IMR-90 (cell line): ENCODE data around the gene FBXL7. TPM values are rescaled to one million over a fixed set of nuclear protein-coding genes. Genes with fewer than 3 reads are reported as not detected.

ENCODE experiments used
- ATAC-seq: fragments of 200-7000 bp; cut with Tn5 transposase; 2 replicates; pipeline ENCODE4 v1.9.1; 2020; ENCODE audit warnings: low read depth, mild to moderate bottlenecking, moderate library complexity
- BruUV-seq: library from RNA; stranded (reverse); fragments of 400-500 nt; replicated peaks from 2 replicates; lab custom pipeline; 2021; lab: Mats Ljungman, UMichigan
- CTCF ChIA-PET: fragments of 300-600 bp; formaldehyde crosslinking; extraction: SDS; loops from one replicate; lab custom pipeline; 2021; ENCODE audit warnings: antibody characterized with exemption; lab: Yijun Ruan, JAX
- POLR2A ChIA-PET: fragments of 300-600 bp; sonication (Branson Sonifier 250); formaldehyde crosslinking; loops from one replicate; lab custom pipeline; 2022; ENCODE audit warnings: antibody characterized with exemption; ENCODE audit not compliant: unreplicated experiment; lab: Charles Lee
- DNase-seq: peaks from one replicate; pipeline ENCODE4 v3.0.0; 2013
- H2AFZ ChIP-seq: replicated peaks from 2 replicates; pipeline ENCODE3; 2013; ENCODE audit warnings: low read length, mild to moderate bottlenecking; ENCODE audit not compliant: poor library complexity
- H2AK5ac ChIP-seq: 2 replicates; pipeline ENCODE4 v1.6.1; 2013; ENCODE audit warnings: low read depth, low read length, inconsistent platforms
- H2AK9ac ChIP-seq: replicated peaks from 2 replicates; pipeline ENCODE3; 2013; ENCODE audit warnings: mild to moderate bottlenecking, low read depth, low read length, moderate library complexity; ENCODE audit not compliant: poor library complexity
- H2BK120ac ChIP-seq: 2 replicates; pipeline ENCODE4 v1.6.1; 2013; ENCODE audit warnings: low read depth, low read length, inconsistent platforms
- H2BK15ac ChIP-seq: 3 replicates; pipeline ENCODE4 v1.6.1; 2013; ENCODE audit warnings: low read depth, low read length, inconsistent platforms
- H2BK20ac ChIP-seq: 2 replicates; pipeline ENCODE4 v1.6.1; 2013; ENCODE audit warnings: low read depth, mild to moderate bottlenecking, inconsistent platforms, low read length, moderate library complexity
- H2BK5ac ChIP-seq: 2 replicates; pipeline ENCODE4 v1.6.1; 2013; ENCODE audit warnings: mild to moderate bottlenecking, low read depth, low read length, inconsistent platforms; ENCODE audit not compliant: poor library complexity, severe bottlenecking
- H3K14ac ChIP-seq: replicated peaks from 2 replicates; pipeline ENCODE4 v1.6.1; 2013; ENCODE audit warnings: low read depth, low read length, inconsistent platforms
- H3K18ac ChIP-seq: 2 replicates; pipeline ENCODE4 v1.6.1; 2013; ENCODE audit warnings: low read depth, low read length, control low read depth
- H3K23ac ChIP-seq: 2 replicates; pipeline ENCODE4 v1.6.1; 2013; ENCODE audit warnings: low read depth, low read length, inconsistent platforms
- H3K27ac ChIP-seq: 2 replicates; pipeline ENCODE4 v1.5.1; 2013; ENCODE audit warnings: mild to moderate bottlenecking, control low read depth, low read length; ENCODE audit not compliant: insufficient read depth
- H3K27me3 ChIP-seq: 2 replicates; pipeline ENCODE4 v1.6.1; 2013; ENCODE audit warnings: low read length; ENCODE audit not compliant: control insufficient read depth, insufficient read depth
- H3K36me3 ChIP-seq: 2 replicates; pipeline ENCODE4 v1.6.1; 2013; ENCODE audit warnings: low read length, mixed read lengths; ENCODE audit not compliant: control insufficient read depth, insufficient read depth
- H3K4ac ChIP-seq: 2 replicates; pipeline ENCODE4 v1.6.1; 2013; ENCODE audit warnings: low read depth, low read length, inconsistent platforms
- H3K4me1 ChIP-seq: 2 replicates; pipeline ENCODE4 v1.6.1; 2013; ENCODE audit warnings: low read length, mixed read lengths; ENCODE audit not compliant: control insufficient read depth, insufficient read depth
- H3K4me2 ChIP-seq: 2 replicates; pipeline ENCODE4 v1.6.1; 2013; ENCODE audit warnings: low read depth, mild to moderate bottlenecking, control low read depth, low read length, moderate library complexity
- H3K4me3 ChIP-seq: 2 replicates; pipeline ENCODE4 v1.5.1; 2013; ENCODE audit warnings: low read depth, mild to moderate bottlenecking, control low read depth, low read length, moderate library complexity; ENCODE audit not compliant: insufficient read depth
- H3K56ac ChIP-seq: 2 replicates; pipeline ENCODE4 v1.6.1; 2013; ENCODE audit warnings: low read length, inconsistent platforms; ENCODE audit not compliant: insufficient read depth; ENCODE audit errors: extremely low read depth
- H3K79me1 ChIP-seq, 2 experiments: 2 replicates each; pipeline ENCODE4 v1.6.1; 2013; ENCODE audit warnings: low read length in 2 of 2, inconsistent platforms in 1 of 2, low read depth in 1 of 2
- H3K9ac ChIP-seq: 2 replicates; pipeline ENCODE4 v1.6.1; 2013; ENCODE audit warnings: low read depth, low read length, control low read depth
- H3K9me1 ChIP-seq: 2 replicates; pipeline ENCODE4 v1.6.1; 2013; ENCODE audit warnings: low read length, inconsistent platforms; ENCODE audit not compliant: insufficient read depth
- H3K9me3 ChIP-seq: 2 replicates; pipeline ENCODE4 v1.6.1; 2013; ENCODE audit warnings: low read length; ENCODE audit not compliant: control insufficient read depth, insufficient read depth
- H4K20me1 ChIP-seq: 2 replicates; pipeline ENCODE4 v1.6.1; 2013; ENCODE audit warnings: low read length, inconsistent platforms; ENCODE audit not compliant: insufficient read depth
- H4K5ac ChIP-seq: 2 replicates; pipeline ENCODE4 v1.6.1; 2013; ENCODE audit warnings: mild to moderate bottlenecking, low read depth, low read length, control low read depth
- H4K8ac ChIP-seq, 2 experiments: 2 replicates each; pipeline ENCODE4 v1.6.1; 2013; ENCODE audit warnings: low read depth in 2 of 2, low read length in 2 of 2, control low read depth in 1 of 2, inconsistent platforms in 1 of 2
- H4K91ac ChIP-seq: 2 replicates; pipeline ENCODE4 v1.6.1; 2013; ENCODE audit warnings: low read depth, low read length, inconsistent platforms; ENCODE audit not compliant: insufficient read depth
- BHLHE40 ChIP-seq: fragments of 150-350 bp; IDR thresholded peaks from 2 replicates; pipeline ENCODE4 v1.6.1; 2016; ENCODE audit warnings: mild to moderate bottlenecking, low read depth, low read length
- CEBPB ChIP-seq: IDR thresholded peaks from 2 replicates; pipeline ENCODE4 v1.6.1; 2012; ENCODE audit warnings: low read depth, low read length, improper control_type of control experiment
- CHD1 ChIP-seq: IDR thresholded peaks from 2 replicates; pipeline ENCODE4 v1.6.1; 2012; ENCODE audit warnings: low read depth, low read length, improper control_type of control experiment
- CTCF ChIP-seq: conservative IDR thresholded peaks from 2 replicates; pipeline ENCODE4 v1.5.1; 2012; ENCODE audit warnings: mild to moderate bottlenecking, low read depth, low read length, improper control_type of control experiment
- ELK1 ChIP-seq: fragments of 150-350 bp; IDR thresholded peaks from 2 replicates; pipeline ENCODE4 v1.6.1; 2016; ENCODE audit warnings: low read depth, mild to moderate bottlenecking, low read length, moderate library complexity, borderline replicate concordance
- FOS ChIP-seq: fragments of 150-350 bp; IDR thresholded peaks from 2 replicates; pipeline ENCODE4 v1.6.1; 2016; ENCODE audit warnings: low read depth, low read length
- MAFK ChIP-seq: IDR thresholded peaks from 2 replicates; pipeline ENCODE4 v1.6.1; 2012; ENCODE audit warnings: low read depth, low read length, improper control_type of control experiment
- MAZ ChIP-seq: IDR thresholded peaks from 2 replicates; pipeline ENCODE4 v1.6.1; 2012; ENCODE audit warnings: low read depth, mild to moderate bottlenecking, low read length, improper control_type of control experiment, moderate library complexity, borderline replicate concordance
- MXI1 ChIP-seq: IDR thresholded peaks from 2 replicates; pipeline ENCODE4 v1.6.1; 2012; ENCODE audit warnings: low read depth, mild to moderate bottlenecking, low read length, moderate library complexity, borderline replicate concordance
- NFE2L2 ChIP-seq: fragments of 150-350 bp; IDR thresholded peaks from 2 replicates; pipeline ENCODE4 v1.6.1; 2016; ENCODE audit warnings: low read depth, mild to moderate bottlenecking, low read length
- POLR2A ChIP-seq: IDR thresholded peaks from 2 replicates; pipeline ENCODE4 v1.6.1; 2012; ENCODE audit warnings: mild to moderate bottlenecking, low read depth, low read length
- RAD21 ChIP-seq: IDR thresholded peaks from 2 replicates; pipeline ENCODE4 v1.6.1; 2012; ENCODE audit warnings: low read length, improper control_type of control experiment
- RCOR1 ChIP-seq: IDR thresholded peaks from 2 replicates; pipeline ENCODE4 v1.6.1; 2012; ENCODE audit warnings: mild to moderate bottlenecking, low read length, improper control_type of control experiment; ENCODE audit not compliant: insufficient replicate concordance
- RFX5 ChIP-seq: IDR thresholded peaks from 2 replicates; pipeline ENCODE4 v1.8.0; 2012; ENCODE audit warnings: low read depth, mild to moderate bottlenecking, low read length, moderate library complexity
- SMC3 ChIP-seq: fragments of 150-350 bp; IDR thresholded peaks from 2 replicates; pipeline ENCODE4 v1.6.1; 2016; ENCODE audit warnings: low read depth, mild to moderate bottlenecking, antibody characterized with exemption, low read length, moderate library complexity
- USF2 ChIP-seq: fragments of 150-350 bp; IDR thresholded peaks from 2 replicates; pipeline ENCODE4 v1.6.1; 2017; ENCODE audit warnings: mild to moderate bottlenecking, antibody characterized with exemption, low read length, low read depth
- WGBS, 2 experiments: methylation state at CpG; one replicate each; pipeline versions ENCODE4 v1.1.5 to v1.1.7; 2013; ENCODE audit warnings: missing lambda C conversion rate in 2 of 2; ENCODE audit not compliant: insufficient read length in 1 of 2; ENCODE audit errors: extremely low coverage in 2 of 2; 5-methylcytosine and 5-hydroxymethylcytosine counted together
- dilution Hi-C: fragments of 300-500 bp; cut with HindIII; formaldehyde crosslinking; loops from one replicate; pipeline ENCODE4 v1.14.3; 2018; ENCODE audit warnings: low sequenced_read_pairs; ENCODE audit not compliant: unreplicated experiment
- in situ Hi-C: fragments of 300-500 bp; cut with MboI; formaldehyde crosslinking; loops from 3 replicates; pipeline ENCODE4 v1.14.3; 2019; ENCODE audit warnings: low sequenced_read_pairs, inconsistent platforms, mixed read lengths
- intact Hi-C: fragments of 100-400 bp; cut with micrococcal nuclease; formaldehyde crosslinking; loops from 2 replicates; pipeline ENCODE4 v1.10.0; 2022
- polyA plus RNA-seq, 3 experiments: library from polyadenylated mRNA; depleted of rRNA; stranded (reverse); fragments of >200 nt; gene quantifications; 2 replicates each; pipeline ENCODE4 v1.2.3, GENCODE V29; 2012; ENCODE audit warnings: low replicate concordance in 1 of 3
- total RNA-seq: library from RNA; depleted of rRNA; stranded (reverse); fragments of >200 nt; gene quantifications from 2 replicates; pipeline ENCODE4 v1.2.3, GENCODE V29; 2012

FBXL7 gene
- total and polyA plus RNA-seq, 2 of the 4 experiments (the other 2 are of a cell fraction), result 4.1 to 10.2 TPM

GRCh38 chr5:15655683-15656082 is 155.7 kb downstream of the FBXL7 start:
- POLR2A ChIA-PET, result no interaction called here
- no peak for TF ChIP-seq CEBPB
- TF ChIP-seq MXI1, result no peak
- no peak for TF ChIP-seq MAFK
- no peak for TF ChIP-seq POLR2A
- no peak for TF ChIP-seq NFE2L2
- no peak for TF ChIP-seq USF2
- no peak for TF ChIP-seq RCOR1
- no peak for TF ChIP-seq RAD21
- TF ChIP-seq FOS, result no peak
- TF ChIP-seq CHD1, result no peak
- no peak for TF ChIP-seq ELK1
- no peak for TF ChIP-seq CTCF
- TF ChIP-seq MAZ, result no peak
- TF ChIP-seq SMC3, result no peak
- no peak for TF ChIP-seq RFX5
- TF ChIP-seq BHLHE40, result no peak
- Histone ChIP-seq H3K4ac (no peak overlapping the region), H2BK120ac (no peak overlapping the region), H2AK5ac (no peak overlapping the region), H4K20me1 (no peaks in the 10 kb centered on the region), H3K36me3 (no peaks in the 10 kb centered on the region), H2BK20ac (no peak overlapping the region), H3K9me3 (no peaks in the 10 kb centered on the region), H2AFZ (no peak overlapping the region), H3K79me1 (peaks cover 0 to 5% of the 10 kb centered on the region in 2 experiments; a peak in 2 of 4 replicates), H3K4me3 (no peak overlapping the region), H3K9me1 (no peaks in the 10 kb centered on the region), H4K91ac (no peak overlapping the region), H3K23ac (no peak overlapping the region), H3K27me3 (no peaks in the 10 kb centered on the region), H3K9ac (no peak overlapping the region), H3K4me2 (no peak overlapping the region), H3K27ac (no peak overlapping the region), H3K14ac (no peak overlapping the region; the same call in 1 of the 2 replicates), H3K4me1 (no peaks in the 10 kb centered on the region), H3K18ac (no peak overlapping the region), H4K5ac (no peak overlapping the region), H4K8ac (no peak overlapping the region), H3K56ac (no peak overlapping the region), H2BK5ac (no peak overlapping the region), H2AK9ac (no peak overlapping the region), H2BK15ac (no peak overlapping the region)
- intact Hi-C loops, result no loop called here
- no peak for ATAC-seq
- no CpG with 5 or more reads among the region's 4 CpGs for WGBS, 2 experiments
- BruUV-seq, result no TSS peak
- in situ Hi-C loops, result no loop called here
- CTCF ChIA-PET, result no interaction called here
- dilution Hi-C loops, result no loop called here
- DNase-seq, result no peak
